Measurements from ENCODE around the gene FCRL4.

GRCh38 chr1:157596384-157596783, 1.5 kb downstream of the FCRL4 start:
- no peak for TF ChIP-seq CTCF (IDR thresholded peaks at IDR 0.05)
- TF ChIP-seq POLR2A (IDR thresholded peaks at IDR 0.05) = no peak

All from Peyer's patch (tissue), 4 donors.